ENCODE data around the gene CEP131.

CEP131 gene

GRCh38 chr17:81180836-81181810, 41.6 kb downstream of the CEP131 start:
- Histone ChIP-seq H2AFZ (ENCODE audit: low read length) (no peak overlapping the region), H3K79me2 (ENCODE audit: low read length) (no peaks in the 10 kb centered on the region), H3K27me3 (replicated peaks; ENCODE audit: insufficient read depth, low read length) (peaks cover 94% of the 10 kb centered on the region), H3F3A (ENCODE audit: insufficient read depth, low read length) (no peaks in the 10 kb centered on the region), H3K9ac (ENCODE audit: low read length) (no peak overlapping the region), H3K4me2 (ENCODE audit: low read depth, low read length) (no peak overlapping the region), H4K20me1 (ENCODE audit: insufficient read depth, low read length) (no peaks in the 10 kb centered on the region), H3K9me3 (replicated peaks; ENCODE audit: insufficient read depth, low read length) (no peaks in the 10 kb centered on the region), H3K36me3 (replicated peaks; ENCODE audit: insufficient read depth, low read length) (no peaks in the 10 kb centered on the region), H3K27ac (ENCODE audit: low read length) (no peak overlapping the region), H3K4me3 (ENCODE audit: low read length) (no peak overlapping the region), H3K4me1 (ENCODE audit: low read length) (no peaks in the 10 kb centered on the region), H3K9me2 (replicated peaks; ENCODE audit: insufficient read depth, low read length) (no peaks in the 10 kb centered on the region)
- TF ChIP-seq EZH2 (optimal IDR thresholded peaks at IDR 0.05; ENCODE audit: low read depth, low read length) (no peak), CTCF (IDR thresholded peaks at IDR 0.05; ENCODE audit: low read length) (no peak), EZH2phosphoT487 (IDR thresholded peaks at IDR 0.05; ENCODE audit: low read length) (no peak)
- no peak for DNase-seq

- H3K4me3 ChIP-seq (ENCODE audit: low read length) = no peak overlapping the region
- H3K27me3 ChIP-seq (replicated peaks; ENCODE audit: insufficient read depth, low read length) = peaks cover 99% of the 10 kb centered on the region
- H3K36me3 ChIP-seq (replicated peaks; ENCODE audit: insufficient read depth, low read length) = no peaks in the 10 kb centered on the region
- H3K4me1 ChIP-seq (ENCODE audit: low read length) = no peaks in the 10 kb centered on the region
- no peaks in the 10 kb centered on the region for H4K20me1 ChIP-seq (ENCODE audit: insufficient read depth, low read length)
- no peaks in the 10 kb centered on the region for H3K79me2 ChIP-seq (ENCODE audit: low read length)
- H3K9me3 ChIP-seq (replicated peaks; ENCODE audit: insufficient read depth, low read length) = no peaks in the 10 kb centered on the region
- no peaks in the 10 kb centered on the region for H3F3A ChIP-seq (ENCODE audit: insufficient read depth, low read length)
- TF ChIP-seq CTCF (IDR thresholded peaks at IDR 0.05; ENCODE audit: low read length) (no peak), EZH2 (optimal IDR thresholded peaks at IDR 0.05; ENCODE audit: low read depth, low read length) (no peak), EZH2phosphoT487 (IDR thresholded peaks at IDR 0.05; ENCODE audit: low read length) (no peak)
- no peak overlapping the region for H3K27ac ChIP-seq (ENCODE audit: low read length)
- no peaks in the 10 kb centered on the region for H3K9me2 ChIP-seq (replicated peaks; ENCODE audit: insufficient read depth, low read length)
- DNase-seq = no peak
- no peak overlapping the region for H3K4me2 ChIP-seq (ENCODE audit: low read depth, low read length)
- no peak overlapping the region for H2AFZ ChIP-seq (ENCODE audit: low read length)
- H3K9ac ChIP-seq (ENCODE audit: low read length) = no peak overlapping the region
Observed at GRCh38 chr17:81179861-81180260, 42.9 kb downstream of the CEP131 start.

- no peaks in the 10 kb centered on the region for H3K36me3 ChIP-seq (replicated peaks; ENCODE audit: insufficient read depth, low read length)
- TF ChIP-seq EZH2 (optimal IDR thresholded peaks at IDR 0.05; ENCODE audit: low read depth, low read length) (no peak), EZH2phosphoT487 (IDR thresholded peaks at IDR 0.05; ENCODE audit: low read length) (no peak), CTCF (IDR thresholded peaks at IDR 0.05; ENCODE audit: low read length) (no peak)
- H3K4me2 ChIP-seq (ENCODE audit: low read depth, low read length) = no peak overlapping the region
- H3K4me1 ChIP-seq (ENCODE audit: low read length) = no peaks in the 10 kb centered on the region
- H3K27ac ChIP-seq (ENCODE audit: low read length) = no peak overlapping the region
- no peaks in the 10 kb centered on the region for H3F3A ChIP-seq (ENCODE audit: insufficient read depth, low read length)
- H3K79me2 ChIP-seq (ENCODE audit: low read length) = no peaks in the 10 kb centered on the region
- H4K20me1 ChIP-seq (ENCODE audit: insufficient read depth, low read length) = no peaks in the 10 kb centered on the region
- no peak for DNase-seq
- no peaks in the 10 kb centered on the region for H3K9me3 ChIP-seq (replicated peaks; ENCODE audit: insufficient read depth, low read length)
- H3K4me3 ChIP-seq (ENCODE audit: low read length) = no peak overlapping the region
- H3K27me3 ChIP-seq (replicated peaks; ENCODE audit: insufficient read depth, low read length) = peaks cover 94% of the 10 kb centered on the region
- no peak overlapping the region for H3K9ac ChIP-seq (ENCODE audit: low read length)
- H2AFZ ChIP-seq (ENCODE audit: low read length) = no peak overlapping the region
- H3K9me2 ChIP-seq (replicated peaks; ENCODE audit: insufficient read depth, low read length) = no peaks in the 10 kb centered on the region
Observed at GRCh38 chr17:81179220-81179619, 43.5 kb downstream of the CEP131 start.
